CD14-positive monocyte (primary cell): ENCODE results near the gene REEP2. TPM values are rescaled to one million over a fixed set of nuclear protein-coding genes. Genes with fewer than 3 reads are reported as not detected.

Experiments
- DNase-seq, 3 donors: peaks; one replicate each; pipeline ENCODE4 v3.0.0-alpha.2; 2011 to 2022
- H2AFZ ChIP-seq: 2 replicates; pipeline ENCODE4 v1.6.0; 2012; ENCODE audit warnings: mild to moderate bottlenecking, low read depth, low read length, inconsistent platforms; ENCODE audit not compliant: insufficient read depth, poor library complexity, severe bottlenecking
- H3K27ac ChIP-seq, 2 donors: 1 replicate in 1 of 2; 2 replicates in 1 of 2; pipeline ENCODE4 v1.5.1; 2012 to 2013; ENCODE audit warnings: low read length in 2 of 2, control low read depth in 1 of 2, inconsistent platforms in 1 of 2, low read depth in 1 of 2, mild to moderate bottlenecking in 1 of 2
- H3K27me3 ChIP-seq, 2 donors: one replicate each; pipeline versions ENCODE4 v1.6.0 to v1.6.1; 2011 to 2013; ENCODE audit warnings: low read length in 2 of 2; ENCODE audit not compliant: control insufficient read depth in 2 of 2, insufficient read depth in 2 of 2
- H3K36me3 ChIP-seq, 2 donors: replicated peaks in 1 of 2; 1 replicate in 1 of 2; 2 replicates in 1 of 2; pipeline versions ENCODE4 v1.5.1 to v1.6.1; 2012 to 2013; ENCODE audit warnings: low read length in 2 of 2, control low read depth in 1 of 2, inconsistent platforms in 1 of 2, mild to moderate bottlenecking in 1 of 2; ENCODE audit not compliant: insufficient read depth in 2 of 2, control insufficient read depth in 1 of 2
- H3K4me1 ChIP-seq, 2 donors: 1 replicate in 1 of 2; 2 replicates in 1 of 2; pipeline versions ENCODE4 v1.5.1 to v1.6.1; 2012 to 2013; ENCODE audit warnings: low read length in 2 of 2, control low read depth in 1 of 2, inconsistent platforms in 1 of 2, mild to moderate bottlenecking in 1 of 2, moderate library complexity in 1 of 2; ENCODE audit not compliant: insufficient read depth in 2 of 2, control insufficient read depth in 1 of 2
- H3K4me2 ChIP-seq: replicated peaks from 2 replicates; pipeline ENCODE3; 2012; ENCODE audit warnings: low read length, moderate library complexity, mild to moderate bottlenecking; ENCODE audit not compliant: poor library complexity, severe bottlenecking; ENCODE audit errors: extremely low read depth
- H3K4me3 ChIP-seq, 3 experiments: fragments of 200-600 bp in 1 of 3; sonication (generic) in 1 of 3; replicated peaks in 1 of 3; 1 replicate in 2 of 3; 2 replicates in 1 of 3; pipeline ENCODE4 v1.5.1; 2011 to 2013; ENCODE audit warnings: low read length in 3 of 3, mild to moderate bottlenecking in 3 of 3, control low read depth in 2 of 3, low read depth in 2 of 3, inconsistent platforms in 1 of 3, moderate library complexity in 1 of 3
- H3K79me2 ChIP-seq: 2 replicates; pipeline ENCODE4 v1.6.0; 2012; ENCODE audit warnings: mild to moderate bottlenecking, control low read depth, inconsistent platforms, low read length, moderate library complexity; ENCODE audit not compliant: insufficient read depth
- H3K9ac ChIP-seq: 2 replicates; pipeline ENCODE4 v1.6.0; 2017; ENCODE audit warnings: low read length, mild to moderate bottlenecking; ENCODE audit not compliant: insufficient read depth, poor library complexity, severe bottlenecking
- H3K9me3 ChIP-seq, 2 donors: replicated peaks in 1 of 2; 1 replicate in 1 of 2; 2 replicates in 1 of 2; pipeline versions ENCODE4 v1.5.1 to v1.6.1; 2012 to 2013; ENCODE audit warnings: low read length in 2 of 2, control low read depth in 1 of 2; ENCODE audit not compliant: control insufficient read depth in 1 of 2, insufficient read depth in 1 of 2
- H4K20me1 ChIP-seq: 2 replicates; pipeline ENCODE4 v1.6.0; 2012; ENCODE audit warnings: mild to moderate bottlenecking, low read length, control low read depth, moderate library complexity; ENCODE audit not compliant: insufficient read depth
- H3K27ac Mint-ChIP-seq, 7 donors: one replicate each; pipeline ENCODE4 v1.8.0; 2020; ENCODE audit warnings: mild to moderate bottlenecking in 7 of 7, mixed read lengths in 7 of 7, moderate library complexity in 6 of 7, inconsistent platforms in 2 of 7
- H3K27me3 Mint-ChIP-seq, 3 donors: one replicate each; pipeline ENCODE4 v1.8.0; 2021 to 2022; ENCODE audit warnings: low read depth in 3 of 3, mild to moderate bottlenecking in 3 of 3, mixed read lengths in 3 of 3, moderate library complexity in 3 of 3, inconsistent platforms in 1 of 3
- H3K36me3 Mint-ChIP-seq, 2 donors: one replicate each; pipeline ENCODE4 v1.8.0; 2020; ENCODE audit warnings: mixed read lengths in 2 of 2, inconsistent platforms in 1 of 2, mild to moderate bottlenecking in 1 of 2
- H3K4me1 Mint-ChIP-seq: one replicate; pipeline ENCODE4 v1.8.0; 2020; ENCODE audit warnings: mild to moderate bottlenecking, mixed read lengths
- H3K4me3 Mint-ChIP-seq, 2 donors: one replicate each; pipeline ENCODE4 v1.8.0; 2020; ENCODE audit warnings: mild to moderate bottlenecking in 2 of 2, mixed read lengths in 2 of 2, moderate library complexity in 1 of 2
- H3K9me3 Mint-ChIP-seq, 7 donors: one replicate each; pipeline ENCODE4 v1.8.0; 2020 to 2022; ENCODE audit warnings: mixed read lengths in 7 of 7, mild to moderate bottlenecking in 6 of 7, moderate library complexity in 6 of 7, inconsistent platforms in 2 of 7
- CTCF ChIP-seq: fragments of 200-600 bp; IDR thresholded peaks from one replicate; pipeline ENCODE4 v1.8.0; 2022; ENCODE audit warnings: antibody characterized with exemption, mild to moderate bottlenecking
- WGBS: methylation state at CpG from one replicate; pipeline ENCODE4 v1.1.5; 2013; ENCODE audit warnings: missing lambda C conversion rate; ENCODE audit not compliant: insufficient coverage; 5-methylcytosine and 5-hydroxymethylcytosine counted together
- intact Hi-C, 2 donors: fragments of 100-400 bp; cut with micrococcal nuclease; formaldehyde crosslinking; loops; one replicate each; pipeline versions ENCODE4 v1.15.0 to v1.15.1; 2023
- polyA plus RNA-seq, 3 donors: library from polyadenylated mRNA; depleted of rRNA in 1 of 3; unstranded in 2 of 3; stranded (reverse) in 1 of 3; fragments of 300-500 nt in 2 of 3; fragments of >200 nt in 1 of 3; fragmentation: Illumina TruSeq in 2 of 3; gene quantifications; 1 replicate in 2 of 3; 2 replicates in 1 of 3; pipeline ENCODE4 v1.2.3, GENCODE V29; 2012 to 2021

Gene REEP2
- polyA plus RNA-seq, 3 donors: not detected

- intact Hi-C loops: no loop called here
- Mint-ChIP-seq H3K36me3 (peaks cover 76 to 87% of the 10 kb centered on the region in 2 donors), H3K9me3 (no peaks in the 10 kb centered on the region), H3K27ac (peak overlapping the region in 2 of 7 donors; percentile 46 to 74), H3K4me1 (no peaks in the 10 kb centered on the region), H3K4me3 (no peak overlapping the region), H3K27me3 (no peaks in the 10 kb centered on the region)
- no peak overlapping the region for H3K9ac ChIP-seq
- H3K4me2 ChIP-seq: no peak overlapping the region
- H3K79me2 ChIP-seq: peaks cover 12% of the 10 kb centered on the region
- DNase-seq: no peak
- H3K4me3 ChIP-seq: no peak overlapping the region
- H3K36me3 ChIP-seq: peaks cover 81 to 99% of the 10 kb centered on the region in 2 donors
- H3K27ac ChIP-seq: no peak overlapping the region
- H3K4me1 ChIP-seq: no peaks in the 10 kb centered on the region
- H3K9me3 ChIP-seq: no peaks in the 10 kb centered on the region
- no peaks in the 10 kb centered on the region for H3K27me3 ChIP-seq
- H2AFZ ChIP-seq: no peak overlapping the region
- TF ChIP-seq CTCF: no peak
- WGBS: over 99% methylated on average over 8 of the region's 9 CpGs
- peaks cover 67% of the 10 kb centered on the region for H4K20me1 ChIP-seq
Observed at GRCh38 chr5:138391859-138392386, 46.9 kb upstream of the REEP2 start.

GRCh38 chr5:138402640-138403039, 36.2 kb upstream of the REEP2 start:
- Mint-ChIP-seq H3K36me3 (peaks cover 67 to 96% of the 10 kb centered on the region in 2 donors), H3K27me3 (no peaks in the 10 kb centered on the region), H3K9me3 (no peaks in the 10 kb centered on the region), H3K27ac (peak overlapping the region in 1 of 7 donors; percentile 50), H3K4me1 (no peaks in the 10 kb centered on the region), H3K4me3 (no peak overlapping the region)
- peaks cover 91 to 98% of the 10 kb centered on the region in 2 donors for H3K36me3 ChIP-seq
- no peak for TF ChIP-seq CTCF
- DNase-seq: no peak
- no peaks in the 10 kb centered on the region for H3K27me3 ChIP-seq
- peaks cover 8% of the 10 kb centered on the region for H3K79me2 ChIP-seq
- no peak overlapping the region for H3K9ac ChIP-seq
- H3K9me3 ChIP-seq: no peaks in the 10 kb centered on the region
- no peak overlapping the region for H2AFZ ChIP-seq
- H3K4me3 ChIP-seq: no peak overlapping the region
- H3K4me1 ChIP-seq: no peaks in the 10 kb centered on the region
- intact Hi-C loops: no loop called here
- H4K20me1 ChIP-seq: peaks cover 54% of the 10 kb centered on the region
- H3K27ac ChIP-seq: peak overlapping the region in 1 of 2 donors; percentile 36
- H3K4me2 ChIP-seq: no peak overlapping the region
